GM19438 (cell line): Measurements from ENCODE around the gene ARHGEF4.

Experiments used
- ATAC-seq: cut with Tn5 transposase; IDR thresholded peaks from one replicate; pipeline ENCODE4 v1.9.1; 2021; ENCODE audit warnings: low read depth; ENCODE audit not compliant: unreplicated experiment

ARHGEF4 gene

DNA sequence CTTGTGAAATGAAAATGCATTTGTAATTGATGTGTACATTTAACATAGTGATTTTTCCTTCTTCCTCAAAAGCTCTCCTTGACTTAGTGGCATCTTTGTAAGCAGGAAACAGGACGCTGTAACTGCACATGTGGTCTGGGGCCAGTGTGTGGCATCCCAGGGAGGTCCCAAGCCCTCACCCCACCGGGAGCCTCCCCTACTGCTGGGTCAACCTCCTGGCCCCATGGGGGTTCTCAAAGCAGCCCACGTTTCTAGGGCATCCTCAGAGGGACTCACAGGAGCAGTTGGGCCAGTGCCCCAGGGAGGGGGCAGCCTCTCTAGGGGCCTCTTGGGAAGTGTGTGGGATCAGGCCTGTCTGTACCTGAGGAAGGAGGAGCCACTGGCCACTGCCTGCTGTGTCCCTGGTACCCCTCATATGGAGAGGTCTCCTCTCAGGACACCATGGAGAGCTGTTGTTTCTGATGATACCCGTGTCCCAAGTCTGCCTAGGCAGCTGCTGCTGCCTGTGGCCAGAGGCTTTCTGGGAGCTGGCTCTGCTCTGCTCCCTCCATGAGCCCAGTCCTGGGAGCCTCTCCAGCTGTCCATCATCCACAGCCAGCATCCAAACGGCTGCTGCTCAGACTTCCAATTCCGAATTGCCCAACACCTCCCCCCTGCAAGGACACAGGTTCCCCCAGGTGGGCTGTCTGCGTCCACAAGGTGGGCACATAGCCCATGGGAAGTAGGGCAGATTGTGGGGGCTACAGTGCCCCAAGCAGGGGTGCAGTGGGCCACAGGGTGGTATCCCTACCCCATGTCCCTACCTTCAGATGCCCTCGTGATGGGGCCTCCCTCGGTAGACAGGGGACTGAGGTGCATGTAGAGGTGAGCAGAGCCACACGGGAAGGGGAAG lies 13.4 kb downstream of the ARHGEF4 start:
- ATAC-seq: no peak

DNA sequence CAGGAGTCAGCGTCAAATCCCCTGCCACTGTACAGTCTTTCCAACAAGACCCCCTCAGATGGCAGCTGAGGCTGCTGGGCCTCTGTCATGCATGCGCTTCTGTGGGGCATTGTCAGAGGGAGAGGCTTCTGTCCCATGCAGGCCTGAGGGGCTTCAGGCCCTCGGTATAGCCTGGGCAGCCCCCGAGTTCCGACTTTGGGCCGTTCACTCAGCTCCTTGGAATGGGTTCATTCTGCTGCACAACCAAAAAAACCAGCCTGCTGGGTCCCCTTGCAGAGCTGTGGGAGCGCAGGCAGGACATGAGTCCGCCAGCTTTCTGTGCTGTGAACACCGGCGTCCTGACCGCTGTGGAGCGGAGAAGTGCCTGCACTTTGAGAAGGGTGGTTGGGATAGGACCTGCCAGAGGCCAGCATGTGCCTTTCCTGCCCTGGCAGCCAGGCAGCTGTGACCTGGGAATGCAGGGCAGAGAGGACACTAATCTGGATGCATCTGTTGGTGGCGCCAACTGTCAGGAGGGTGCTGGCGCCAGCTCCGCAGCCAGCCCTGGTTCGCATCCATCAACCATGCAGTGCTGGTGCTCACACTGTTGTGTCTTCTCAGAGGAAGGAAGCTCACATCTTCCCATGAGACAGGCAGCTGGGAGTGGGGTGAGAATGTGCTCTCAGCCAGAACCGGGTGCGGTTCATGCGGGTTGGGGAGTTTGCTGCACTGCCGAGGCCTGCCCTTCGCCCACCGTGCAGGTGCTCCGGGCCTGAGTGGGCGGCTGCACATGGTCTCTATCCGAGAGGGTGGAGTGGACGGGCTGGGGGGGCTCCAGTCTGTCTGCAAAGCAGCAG lies 14.3 kb downstream of the ARHGEF4 start:
- ATAC-seq: no peak

DNA sequence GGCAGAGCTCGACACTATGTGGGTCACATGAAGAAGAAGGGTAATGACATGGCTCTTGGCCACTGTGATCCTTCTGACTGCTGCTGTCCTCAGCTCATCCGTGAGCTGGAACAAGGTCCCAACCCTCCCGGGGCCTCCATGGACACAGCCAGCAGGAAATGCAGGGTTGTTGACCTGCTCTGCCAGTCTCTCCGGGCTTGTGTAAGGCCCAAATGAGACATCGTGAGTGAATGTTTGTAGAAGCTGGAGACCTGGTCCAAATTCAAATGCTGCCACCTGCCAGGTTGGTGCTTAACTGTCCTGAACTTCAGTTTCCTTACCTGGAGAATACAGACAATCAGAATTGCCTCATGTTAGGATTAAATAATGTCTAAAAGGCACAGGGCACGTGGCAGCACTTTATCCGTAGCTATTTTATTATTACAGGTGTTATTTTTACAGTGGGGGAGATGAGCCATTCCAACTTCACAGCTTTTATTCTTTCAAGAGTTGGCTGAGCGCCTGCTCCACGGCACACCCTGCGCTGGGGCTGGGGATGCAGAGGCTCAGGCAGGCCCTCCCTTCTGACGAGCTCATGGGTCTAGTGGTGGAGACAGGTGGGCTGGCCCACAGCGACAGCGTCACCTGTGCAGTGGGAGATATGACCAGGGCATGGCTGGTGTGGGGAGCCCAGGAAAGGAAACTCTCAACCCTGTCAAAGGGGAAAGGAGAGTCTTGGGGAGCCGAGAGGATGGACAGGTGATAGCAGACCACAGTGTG lies 15.1 kb downstream of the ARHGEF4 start:
- ATAC-seq: no peak

GRCh38 chr2:130852521-130853115 lies 15.9 kb downstream of the ARHGEF4 start:
- ATAC-seq: no peak

GRCh38 chr2:130853391-130853790 lies 16.7 kb downstream of the ARHGEF4 start:
- no peak for ATAC-seq

- no peak for ATAC-seq
Measured at GRCh38 chr2:130854301-130854700, 17.6 kb downstream of the ARHGEF4 start.

GRCh38 chr2:130864830-130865800 lies 28.4 kb downstream of the ARHGEF4 start:
- no peak for ATAC-seq

- ATAC-seq: no peak
Measured at GRCh38 chr2:130869441-130870160, 32.9 kb downstream of the ARHGEF4 start.

GRCh38 chr2:130870161-130870485 lies 33.4 kb downstream of the ARHGEF4 start:
- ATAC-seq: no peak

DNA sequence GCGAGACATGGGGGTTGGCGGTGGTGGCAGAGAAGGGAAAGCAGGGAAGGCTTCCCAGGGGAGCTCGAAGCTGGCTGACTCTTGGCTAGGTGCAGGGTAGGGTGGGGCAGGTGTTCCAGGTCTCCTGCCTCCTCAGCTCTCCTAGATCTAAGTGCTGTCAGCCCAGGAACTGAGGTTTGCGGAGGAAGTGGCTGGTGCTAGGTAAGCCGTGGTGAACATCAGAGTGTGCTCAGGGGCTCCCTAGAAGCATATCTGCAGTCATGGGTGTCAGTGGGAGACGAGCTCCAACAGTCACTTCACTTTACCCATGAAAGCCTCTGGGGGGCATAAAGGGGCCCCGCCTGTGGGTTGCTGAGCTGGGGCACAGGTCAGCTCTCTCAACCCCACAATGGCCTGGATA lies 34.1 kb downstream of the ARHGEF4 start:
- no peak for ATAC-seq

DNA sequence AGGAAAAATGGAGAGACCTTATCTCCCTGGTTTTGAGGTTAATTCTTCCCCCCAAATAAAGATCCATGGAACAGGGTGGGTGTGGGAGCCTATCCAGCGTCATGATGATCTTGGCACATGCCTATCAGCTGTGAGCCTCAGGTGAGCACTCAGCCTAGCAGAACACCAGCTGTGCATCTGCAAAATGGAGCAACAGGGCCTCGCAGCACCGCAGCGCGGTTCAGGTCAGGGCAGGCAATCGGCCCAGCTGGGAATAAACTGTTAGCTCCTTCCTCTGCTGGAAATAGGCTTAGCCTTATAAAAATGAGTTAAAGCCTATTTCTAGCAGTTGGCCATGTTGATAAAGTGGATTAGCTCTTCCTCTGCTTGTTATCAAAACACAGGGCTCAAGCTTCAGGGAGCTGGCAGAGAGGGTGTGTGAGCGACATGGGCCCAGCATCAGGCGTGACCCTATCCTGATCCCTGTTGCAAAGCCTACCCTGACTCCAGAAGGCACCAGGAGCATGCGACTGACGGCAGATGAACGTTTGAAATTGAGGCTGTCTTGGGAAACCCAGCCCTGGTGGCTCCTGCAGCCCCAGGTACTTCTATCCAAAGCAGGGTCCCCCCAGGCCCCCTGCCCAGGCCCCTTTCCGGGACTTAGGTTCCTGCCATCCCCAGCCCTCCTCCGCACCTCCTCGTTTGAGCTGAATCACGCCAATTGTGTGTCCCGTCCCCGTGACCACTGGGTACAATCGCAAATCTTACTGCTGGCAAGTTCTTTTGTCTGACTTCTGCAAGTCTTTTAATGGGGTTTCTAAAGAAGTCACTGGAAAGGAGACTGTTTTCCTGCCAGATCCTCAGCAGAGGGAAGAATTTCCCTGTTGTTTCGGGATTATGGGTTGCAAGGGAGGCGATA lies 35.4 kb downstream of the ARHGEF4 start:
- no peak for ATAC-seq

GRCh38 chr2:130872741-130873125 lies 36.0 kb downstream of the ARHGEF4 start:
- ATAC-seq: no peak

DNA sequence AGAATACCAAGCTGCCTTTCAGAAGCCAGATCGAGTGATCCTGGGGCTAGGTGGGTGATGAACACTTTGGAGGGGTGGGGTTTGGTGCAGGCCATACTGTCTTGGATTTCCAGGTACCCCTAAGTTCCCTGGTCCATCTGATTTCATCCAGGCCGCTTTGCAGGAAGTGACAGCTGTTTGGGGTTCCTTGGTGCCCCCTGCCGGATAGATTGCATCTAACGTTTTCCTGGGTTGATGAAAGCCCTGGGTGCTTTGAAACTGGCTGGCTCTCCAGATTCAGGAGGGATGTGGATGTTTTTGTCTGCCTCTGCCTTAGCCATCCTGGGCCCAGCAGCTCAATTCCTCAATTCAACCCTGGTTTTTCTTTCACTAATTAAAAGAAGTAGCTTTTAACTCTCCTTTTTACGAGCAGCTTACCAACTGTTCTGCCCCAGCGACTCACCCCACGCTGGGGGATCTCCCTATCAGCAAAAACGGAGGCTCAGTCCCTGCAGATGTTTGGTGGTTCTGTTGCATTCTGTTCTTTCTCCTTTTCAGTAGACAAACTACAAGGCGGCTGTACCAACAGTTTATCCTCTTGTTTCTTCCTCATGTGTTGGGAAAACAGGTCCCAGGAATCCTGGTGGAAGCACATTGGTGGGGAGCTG lies 37.1 kb downstream of the ARHGEF4 start:
- ATAC-seq: peak; percentile 84

GRCh38 chr2:130874512-130874911 lies 37.8 kb downstream of the ARHGEF4 start:
- no peak for ATAC-seq

- no peak for ATAC-seq
Measured at GRCh38 chr2:130875935-130876334, 39.2 kb downstream of the ARHGEF4 start.

DNA sequence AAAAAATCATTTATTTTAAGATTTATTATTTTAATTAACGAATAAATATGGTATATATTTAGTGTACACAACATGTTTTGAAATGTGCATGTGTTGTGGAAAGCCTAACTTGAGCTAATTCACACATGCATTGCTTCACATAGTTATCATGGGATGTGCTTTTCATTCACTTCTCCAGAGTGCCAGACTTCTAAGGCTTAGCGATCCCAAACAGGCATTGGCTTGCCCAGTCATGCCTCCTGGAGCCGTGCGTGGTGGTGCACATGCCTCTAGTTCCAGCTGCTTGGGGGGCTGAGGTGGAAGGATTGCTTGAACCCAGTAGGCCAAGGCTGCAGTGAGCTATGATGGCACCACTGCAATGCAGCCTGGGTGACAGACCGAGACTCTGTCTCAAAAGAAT lies 40.5 kb downstream of the ARHGEF4 start:
- ATAC-seq: no peak

- no peak for ATAC-seq
Measured at GRCh38 chr2:130878316-130878715, 41.6 kb downstream of the ARHGEF4 start.
